Transverse colon (tissue), 4 donors: ENCODE results near the gene POLDIP3. TPM values are rescaled to one million over a fixed set of nuclear protein-coding genes. Genes with fewer than 3 reads are reported as not detected.

Experiments used
- DNase-seq: peaks from one replicate; pipeline ENCODE4 v3.0.0-alpha.2; 2019
- H3K27ac ChIP-seq, 4 donors: fragments of 200-600 bp; sonication (generic); 2 replicates each; pipeline ENCODE4 v1.5.1; 2016 to 2018; ENCODE audit warnings: inconsistent platforms in 4 of 4
- H3K27me3 ChIP-seq: fragments of 200-600 bp; sonication (generic); 2 replicates; pipeline ENCODE4 v1.5.1; 2017; ENCODE audit warnings: inconsistent platforms
- H3K36me3 ChIP-seq, 4 donors: fragments of 200-600 bp; sonication (generic); 2 replicates each; pipeline ENCODE4 v1.5.1; 2017 to 2019; ENCODE audit warnings: inconsistent platforms in 4 of 4
- H3K4me1 ChIP-seq, 4 donors: fragments of 200-600 bp; sonication (generic); 2 replicates each; pipeline ENCODE4 v1.5.1; 2017 to 2020; ENCODE audit warnings: inconsistent platforms in 4 of 4
- H3K4me3 ChIP-seq, 4 donors: fragments of 200-600 bp; sonication (generic); 1 replicate in 1 of 4; 2 replicates in 3 of 4; pipeline versions ENCODE4 v1.5.1 to v1.6.1; 2017 to 2019; ENCODE audit warnings: inconsistent platforms in 4 of 4
- H3K9me3 ChIP-seq, 2 donors: fragments of 200-600 bp; sonication (generic); 2 replicates each; pipeline ENCODE4 v1.5.1; 2017 to 2019; ENCODE audit warnings: inconsistent platforms in 2 of 2
- CTCF ChIP-seq, 5 experiments: fragments of 200-600 bp in 3 of 5; fragments of 450-650 bp in 2 of 5; sonication (generic) in 3 of 5; IDR thresholded peaks; 1 replicate in 2 of 5; 2 replicates in 3 of 5; pipeline ENCODE4 v1.5.1; 2016 to 2017; ENCODE audit warnings: antibody characterized with exemption in 5 of 5, inconsistent platforms in 3 of 5, mild to moderate bottlenecking in 2 of 5, moderate library complexity in 1 of 5
- EP300 ChIP-seq: sonication (generic); formaldehyde crosslinking; IDR thresholded peaks from one replicate; pipeline ENCODE4 v1.6.1; 2017; ENCODE audit warnings: antibody characterized with exemption, low read depth
- POLR2A ChIP-seq: fragments of 450-650 bp; IDR thresholded peaks from one replicate; pipeline ENCODE4 v1.6.1; 2016; ENCODE audit warnings: antibody characterized with exemption, mild to moderate bottlenecking, moderate library complexity
- POLR2AphosphoS5 ChIP-seq, 3 donors: sonication (generic); formaldehyde crosslinking; IDR thresholded peaks; one replicate each; pipeline ENCODE4 v1.6.1; 2016; ENCODE audit warnings: antibody characterized with exemption in 3 of 3
- WGBS, 2 donors: methylation state at CpG; one replicate each; pipeline ENCODE4 v1.1.5; 2018; ENCODE audit warnings: low coverage in 1 of 2; 5-methylcytosine and 5-hydroxymethylcytosine counted together
- in situ Hi-C, 4 donors: fragments of 200-750 bp; cut with MboI; loops; one replicate each; pipeline versions ENCODE4 v1.15.0 to v1.15.1; 2017; ENCODE audit warnings: low sequenced_read_pairs in 3 of 4, low pct_ligation_motif_present in 1 of 4, low pct_unique_long_range_greater_than_20kb in 1 of 4
- intact Hi-C: fragments of 100-400 bp; cut with DNase I; formaldehyde crosslinking; loops from one replicate; pipeline ENCODE4 v1.15.1; 2023; ENCODE audit warnings: low total_unique reads
- total RNA-seq, 4 donors: library from RNA; depleted of rRNA; stranded (reverse); fragments of >200 nt; gene quantifications; one replicate each; pipeline ENCODE4 v1.1.0, GENCODE V29; 2016

The POLDIP3 gene
- total RNA-seq, 4 donors from 2014 or later = 36.5 to 69.5 (median 45.2) TPM

DNA sequence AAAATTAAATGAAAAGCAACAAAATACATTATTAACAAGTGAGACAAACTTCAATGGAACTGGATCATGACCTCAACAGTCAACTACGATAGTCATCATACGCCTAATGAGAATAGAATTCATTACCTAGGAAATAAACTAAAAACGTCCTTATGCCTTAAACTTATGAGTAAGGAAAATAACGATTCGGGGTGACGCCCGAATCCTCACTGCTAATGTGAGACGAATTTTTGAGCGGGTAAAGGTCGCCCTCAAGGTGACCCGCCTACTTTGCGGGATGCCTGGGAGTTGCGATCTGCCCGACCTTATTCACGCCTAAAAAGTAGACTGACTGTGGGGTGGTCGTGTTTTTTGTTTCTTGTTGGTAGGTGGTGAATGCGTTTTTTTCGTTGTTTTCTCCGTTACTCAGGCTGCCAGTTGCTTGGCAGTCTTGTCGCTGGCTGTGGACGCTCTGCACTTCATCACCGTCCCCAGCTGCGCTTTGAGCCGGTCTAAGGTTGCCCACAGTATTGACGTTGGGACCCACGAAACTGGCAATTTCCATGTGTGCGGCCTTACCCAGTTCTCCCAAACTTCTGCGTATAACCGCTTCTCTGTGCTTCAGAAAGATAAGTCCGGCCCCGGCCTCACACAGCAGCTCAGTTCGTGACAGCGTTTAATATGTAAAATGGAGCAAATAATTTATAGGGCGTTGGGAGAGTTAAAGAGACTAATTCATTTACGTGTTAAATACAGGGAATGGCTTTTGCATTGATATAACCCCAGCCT, 593 bp upstream of the POLDIP3 start:
- no peaks in the 10 kb centered on the region for H3K9me3 ChIP-seq
- no peaks in the 10 kb centered on the region for H3K27me3 ChIP-seq
- 0 to 1% methylated on average over 10 to 35 of the region's 35 CpGs for WGBS, 2 donors
- peak; percentile 92 for DNase-seq
- in situ Hi-C loops = no loop called here
- H3K27ac ChIP-seq = peak overlapping the region; percentile 93 to 98 (median 96)
- intact Hi-C loops = no loop called here
- TF ChIP-seq POLR2A (peak; percentile 99), CTCF (IDR thresholded peaks at IDR 0.05) (peak in 2 of 5 experiments; percentile 18 to 22), POLR2AphosphoS5 (IDR thresholded peaks at IDR 0.05) (peak; percentile 90 to 100 (median 99)), EP300 (no peak)
- H3K4me3 ChIP-seq = peak overlapping the region; percentile 7 to 85 (median 72)
- H3K36me3 ChIP-seq = no peaks in the 10 kb centered on the region
- peaks cover 35 to 67% (median 57%) of the 10 kb centered on the region in 4 donors for H3K4me1 ChIP-seq

GRCh38 chr22:42613872-42614301, 796 bp downstream of the POLDIP3 start:
- 0 to 1% methylated on average over 2 to 10 of the region's 10 CpGs for WGBS, 2 donors
- in situ Hi-C loops (no loop called here), intact Hi-C loops (no loop called here)
- no peaks in the 10 kb centered on the region for H3K9me3 ChIP-seq
- DNase-seq = no peak
- H3K36me3 ChIP-seq = no peaks in the 10 kb centered on the region
- H3K27me3 ChIP-seq = no peaks in the 10 kb centered on the region
- peaks cover 37 to 70% (median 60%) of the 10 kb centered on the region in 4 donors for H3K4me1 ChIP-seq
- TF ChIP-seq POLR2A = no peak
- TF ChIP-seq CTCF (IDR thresholded peaks at IDR 0.05) = no peak
- TF ChIP-seq EP300 = no peak
- TF ChIP-seq POLR2AphosphoS5 (IDR thresholded peaks at IDR 0.05) = no peak
- peak overlapping the region; percentile 93 to 98 (median 96) for H3K27ac ChIP-seq
- H3K4me3 ChIP-seq = peak overlapping the region; percentile 67 to 85 (median 80)

DNA sequence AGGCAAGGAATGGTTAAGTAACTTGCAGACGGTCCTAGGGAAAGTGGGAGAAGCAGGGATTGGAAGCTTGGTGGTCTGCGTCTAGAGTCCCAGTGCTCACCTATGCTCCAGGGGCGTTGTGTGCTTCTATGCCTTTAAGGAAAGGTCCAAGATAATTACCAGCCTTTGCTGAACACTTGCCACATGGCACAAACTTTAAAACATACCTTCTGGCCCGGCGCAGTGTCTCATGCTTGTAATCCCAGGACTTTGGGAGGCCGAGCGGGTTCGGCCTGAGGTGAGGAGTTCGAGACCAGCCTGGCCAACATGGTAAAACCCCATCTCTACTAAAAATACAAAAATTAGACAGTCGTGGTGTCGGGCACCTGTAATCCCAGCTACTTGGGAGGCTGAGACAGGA, 2.3 kb downstream of the POLDIP3 start:
- WGBS, 2 donors = 76% methylated on average over 7 to 11 of the region's 11 CpGs
- peaks cover 37 to 78% (median 65%) of the 10 kb centered on the region in 4 donors for H3K4me1 ChIP-seq
- intact Hi-C loops = no loop called here
- no peak for DNase-seq
- peak overlapping the region; percentile 93 to 98 (median 96) for H3K27ac ChIP-seq
- in situ Hi-C loops = no loop called here
- TF ChIP-seq EP300 (no peak), CTCF (IDR thresholded peaks at IDR 0.05) (no peak), POLR2AphosphoS5 (IDR thresholded peaks at IDR 0.05) (no peak), POLR2A (no peak)
- no peaks in the 10 kb centered on the region for H3K9me3 ChIP-seq
- H3K4me3 ChIP-seq = no peak overlapping the region
- no peaks in the 10 kb centered on the region for H3K27me3 ChIP-seq
- peaks cover 0 to 4% (median 0%) of the 10 kb centered on the region in 4 donors for H3K36me3 ChIP-seq

DNA sequence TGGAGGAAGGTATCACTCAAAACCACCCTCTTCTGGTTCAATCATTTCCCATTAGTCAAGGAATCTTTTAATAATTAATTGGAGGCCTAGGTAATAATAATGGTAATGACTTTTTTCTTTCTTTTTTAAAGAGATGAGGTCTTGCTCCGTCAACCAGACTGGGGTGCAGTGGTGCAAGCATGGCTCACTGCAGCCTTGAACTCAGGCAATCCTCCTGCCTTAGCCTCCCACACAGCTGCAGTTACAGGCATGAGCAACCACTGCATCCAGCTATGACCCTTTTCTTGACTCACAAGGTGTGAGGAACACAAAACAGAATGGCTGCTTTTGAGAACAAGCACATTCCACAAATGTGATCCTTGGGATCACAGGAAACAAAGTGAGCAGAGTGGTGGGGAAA, 3.6 kb downstream of the POLDIP3 start:
- Histone ChIP-seq H3K36me3 (peaks cover 0 to 4% (median 0%) of the 10 kb centered on the region in 4 donors), H3K27me3 (no peaks in the 10 kb centered on the region), H3K9me3 (no peaks in the 10 kb centered on the region), H3K27ac (peak overlapping the region in 1 of 4 donors; percentile 42), H3K4me3 (no peak overlapping the region), H3K4me1 (peaks cover 37 to 68% (median 59%) of the 10 kb centered on the region in 4 donors)
- 85% methylated on average over 1 of the region's 1 CpG; no CpG with 5 or more reads in 1 of the 2 donors for WGBS, 2 donors
- no peak for TF ChIP-seq POLR2A
- no peak for TF ChIP-seq POLR2AphosphoS5 (IDR thresholded peaks at IDR 0.05)
- no peak for TF ChIP-seq EP300
- TF ChIP-seq CTCF (IDR thresholded peaks at IDR 0.05) = no peak
- intact Hi-C loops = no loop called here
- in situ Hi-C loops = no loop called here
- DNase-seq = no peak
